ENCODE results near the gene TMTC1. TPM values are rescaled to one million over a fixed set of nuclear protein-coding genes. Genes with fewer than 3 reads are reported as not detected.

The TMTC1 gene
- total RNA-seq, 3 donors from 2014 or later (not counting 1 experiment from before 2014, with no cell fraction given) = 0.18 to 2.0 (median 0.50) TPM

- H3K36me3 Mint-ChIP-seq = no peaks in the 10 kb centered on the region
- peaks cover 0 to 4% of the 10 kb centered on the region in 2 donors for H3K27me3 Mint-ChIP-seq (ENCODE audit: low read depth in 2 of 2)
- Histone ChIP-seq H3K9me3 (ENCODE audit: control insufficient read depth, insufficient read depth, low read length) (no peaks in the 10 kb centered on the region), H3K4me1 (ENCODE audit: control insufficient read depth, insufficient read depth, low read length) (no peaks in the 10 kb centered on the region), H3K4me3 (ENCODE audit: low read length) (no peak overlapping the region), H3K27me3 (ENCODE audit: control insufficient read depth, insufficient read depth, low read length) (no peaks in the 10 kb centered on the region), H3K36me3 (ENCODE audit: control insufficient read depth, insufficient read depth, low read length) (no peaks in the 10 kb centered on the region), H3K27ac (ENCODE audit: low read length) (no peak overlapping the region)
- H3K4me3 Mint-ChIP-seq = no peak overlapping the region
- peaks cover 2% of the 10 kb centered on the region in 2 donors for H3K9me3 Mint-ChIP-seq
- H3K27ac Mint-ChIP-seq = no peak overlapping the region
- no peak for TF ChIP-seq CTCF (IDR thresholded peaks at IDR 0.05)
- intact Hi-C loops (cut with micrococcal nuclease) = no loop called here
- DNase-seq (no peak), ATAC-seq (no peak)
- 87% methylated on average over 12 of the region's 12 CpGs for WGBS (ENCODE audit: insufficient coverage)
- H3K4me1 Mint-ChIP-seq = no peaks in the 10 kb centered on the region
Observed at GRCh38 chr12:29609431-29610215, 174.1 kb downstream of the TMTC1 start.

GRCh38 chr12:29608581-29608980, 175.2 kb downstream of the TMTC1 start:
- ATAC-seq = no peak
- no peak overlapping the region for H3K4me3 Mint-ChIP-seq
- peaks cover 0 to 2% of the 10 kb centered on the region in 2 donors for H3K9me3 Mint-ChIP-seq

DNA sequence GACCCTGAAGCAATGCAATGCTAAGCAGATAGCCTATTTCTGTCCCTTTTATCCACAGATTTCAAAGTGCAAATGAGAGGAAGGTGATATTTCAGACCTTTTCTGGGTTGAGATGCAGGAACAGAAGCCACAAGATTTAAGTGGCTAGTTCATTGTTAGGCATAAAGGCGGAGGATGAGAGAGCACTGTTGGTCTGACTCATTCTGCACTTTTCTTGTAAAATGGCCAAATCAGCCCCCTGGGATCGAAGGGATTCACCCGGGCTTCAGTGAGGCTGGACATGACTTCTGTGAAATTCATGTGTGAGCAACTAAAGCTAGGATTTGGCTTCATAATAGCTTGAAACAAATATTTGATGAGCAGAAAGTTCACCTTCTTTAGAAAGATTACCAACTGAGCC, 184.4 kb downstream of the TMTC1 start:
- Mint-ChIP-seq H3K4me1 (no peaks in the 10 kb centered on the region), H3K36me3 (no peaks in the 10 kb centered on the region), H3K27ac (no peak overlapping the region), H3K9me3 (peaks cover 0 to 2% of the 10 kb centered on the region in 2 donors), H3K4me3 (no peak overlapping the region), H3K27me3 (ENCODE audit: low read depth in 2 of 2) (peaks cover 0 to 2% of the 10 kb centered on the region in 2 donors)
- Histone ChIP-seq H3K36me3 (ENCODE audit: control insufficient read depth, insufficient read depth, low read length) (no peaks in the 10 kb centered on the region), H3K4me1 (ENCODE audit: control insufficient read depth, insufficient read depth, low read length) (no peaks in the 10 kb centered on the region), H3K27ac (ENCODE audit: low read length) (no peak overlapping the region), H3K4me3 (ENCODE audit: low read length) (no peak overlapping the region), H3K9me3 (ENCODE audit: control insufficient read depth, insufficient read depth, low read length) (no peaks in the 10 kb centered on the region), H3K27me3 (ENCODE audit: control insufficient read depth, insufficient read depth, low read length) (no peaks in the 10 kb centered on the region)
- no peak for TF ChIP-seq CTCF (IDR thresholded peaks at IDR 0.05)
- 92% methylated on average over 3 of the region's 3 CpGs for WGBS (ENCODE audit: insufficient coverage)
- intact Hi-C loops (cut with micrococcal nuclease) = no loop called here
- DNase-seq (no peak), ATAC-seq (no peak)

More at GRCh38 chr12:29608581-29608980, 175.2 kb downstream of the TMTC1 start:
- WGBS (ENCODE audit: insufficient coverage) = 84% methylated on average over 7 of the region's 7 CpGs
- DNase-seq = no peak
- H3K36me3 ChIP-seq (ENCODE audit: control insufficient read depth, insufficient read depth, low read length) = no peaks in the 10 kb centered on the region
- no peaks in the 10 kb centered on the region for H3K9me3 ChIP-seq (ENCODE audit: control insufficient read depth, insufficient read depth, low read length)
- H3K27me3 ChIP-seq (ENCODE audit: control insufficient read depth, insufficient read depth, low read length) = no peaks in the 10 kb centered on the region
- no peaks in the 10 kb centered on the region for H3K36me3 Mint-ChIP-seq
- no peak overlapping the region for H3K4me3 ChIP-seq (ENCODE audit: low read length)
- no peaks in the 10 kb centered on the region for H3K4me1 Mint-ChIP-seq
- peaks cover 0 to 4% of the 10 kb centered on the region in 2 donors for H3K27me3 Mint-ChIP-seq (ENCODE audit: low read depth in 2 of 2)
- intact Hi-C loops (cut with micrococcal nuclease) = no loop called here
- no peak overlapping the region for H3K27ac ChIP-seq (ENCODE audit: low read length)
- H3K4me1 ChIP-seq (ENCODE audit: control insufficient read depth, insufficient read depth, low read length) = no peaks in the 10 kb centered on the region
- TF ChIP-seq CTCF (IDR thresholded peaks at IDR 0.05) = no peak
- no peak overlapping the region for H3K27ac Mint-ChIP-seq
